ENCODE results near the gene ZNF618. TPM values are rescaled to one million over a fixed set of nuclear protein-coding genes. Genes with fewer than 3 reads are reported as not detected.

Gene ZNF618
- total RNA-seq, 1 experiment from 2014 or later, result 1.8 TPM

GRCh38 chr9:113990570-113990907 is 114.4 kb downstream of the ZNF618 start:
- Histone ChIP-seq H3K36me3 (ENCODE audit: control insufficient read depth, insufficient read depth, low read length) (no peaks in the 10 kb centered on the region), H3K27me3 (ENCODE audit: control insufficient read depth, insufficient read depth, low read length) (no peaks in the 10 kb centered on the region), H3K4me3 (ENCODE audit: low read depth in 2 of 2, low read length in 2 of 2) (no peak overlapping the region), H3K27ac (ENCODE audit: low read length) (no peak overlapping the region), H3K4me1 (ENCODE audit: control insufficient read depth, insufficient read depth, low read length) (no peaks in the 10 kb centered on the region), H3K9me3 (ENCODE audit: control insufficient read depth, insufficient read depth, low read depth, low read length) (no peaks in the 10 kb centered on the region)
- intact Hi-C loops (cut with micrococcal nuclease; ENCODE audit: unreplicated experiment), result no loop called here
- in situ Hi-C loops (cut with HindIII; ENCODE audit: low pct_unique_long_range_greater_than_20kb, low sequenced_read_pairs), result no loop called here
- no peak for DNase-seq (ENCODE audit: low read depth, low spot score)
- ChIA-PET POLR2A (no interaction called here), CTCF (no interaction called here)
- TF ChIP-seq REST (IDR thresholded peaks at IDR 0.05; ENCODE audit: insufficient read depth in 1 of 2, low read depth in 2 of 2, low read length in 1 of 2) (no peak), SIN3A (IDR thresholded peaks at IDR 0.05; ENCODE audit: borderline replicate concordance, insufficient read depth, low read depth, low read length) (no peak), POLR2AphosphoS5 (IDR thresholded peaks at IDR 0.05; ENCODE audit: low read depth, low read length) (no peak), TCF7L2 (IDR thresholded peaks at IDR 0.05; ENCODE audit: low read depth, low read length) (no peak), CTCF (IDR thresholded peaks at IDR 0.05) (no peak)
- no peak for ATAC-seq
- no TSS peak for BruUV-seq (replicated peaks)

- H3K9me3 ChIP-seq (ENCODE audit: control insufficient read depth, insufficient read depth, low read depth, low read length), result no peaks in the 10 kb centered on the region
- TF ChIP-seq CTCF (IDR thresholded peaks at IDR 0.05) (no peak), REST (IDR thresholded peaks at IDR 0.05; ENCODE audit: insufficient read depth in 1 of 2, low read depth in 2 of 2, low read length in 1 of 2) (no peak)
- intact Hi-C loops (cut with micrococcal nuclease; ENCODE audit: unreplicated experiment), result no loop called here
- H3K4me3 ChIP-seq (ENCODE audit: low read depth in 2 of 2, low read length in 2 of 2), result no peak overlapping the region
- H3K36me3 ChIP-seq (ENCODE audit: control insufficient read depth, insufficient read depth, low read length), result no peaks in the 10 kb centered on the region
- ChIA-PET POLR2A (no interaction called here), CTCF (no interaction called here)
- no peaks in the 10 kb centered on the region for H3K4me1 ChIP-seq (ENCODE audit: control insufficient read depth, insufficient read depth, low read length)
- BruUV-seq (replicated peaks), result no TSS peak
- no peaks in the 10 kb centered on the region for H3K27me3 ChIP-seq (ENCODE audit: control insufficient read depth, insufficient read depth, low read length)
- in situ Hi-C loops (cut with HindIII; ENCODE audit: low pct_unique_long_range_greater_than_20kb, low sequenced_read_pairs), result no loop called here
- no peak overlapping the region for H3K27ac ChIP-seq (ENCODE audit: low read length)
- no peak for DNase-seq (ENCODE audit: low read depth, low spot score)
- ATAC-seq, result no peak
Measured at GRCh38 chr9:113990975-113991471, 114.9 kb downstream of the ZNF618 start.

Measured in Panc1 (cell line).